Mesangial cell (primary cell): Measurements from ENCODE around the gene ZNF235. TPM values are rescaled to one million over a fixed set of nuclear protein-coding genes. Genes with fewer than 3 reads are reported as not detected.

Experiments used
- total RNA-seq: library from RNA; depleted of rRNA; stranded (reverse); fragments of >200 nt; gene quantifications from 2 replicates; pipeline ENCODE4 v1.2.3, GENCODE V29; 2015

The ZNF235 gene
- 0.33 and 1.5 TPM in 2 replicates for total RNA-seq

DNA sequence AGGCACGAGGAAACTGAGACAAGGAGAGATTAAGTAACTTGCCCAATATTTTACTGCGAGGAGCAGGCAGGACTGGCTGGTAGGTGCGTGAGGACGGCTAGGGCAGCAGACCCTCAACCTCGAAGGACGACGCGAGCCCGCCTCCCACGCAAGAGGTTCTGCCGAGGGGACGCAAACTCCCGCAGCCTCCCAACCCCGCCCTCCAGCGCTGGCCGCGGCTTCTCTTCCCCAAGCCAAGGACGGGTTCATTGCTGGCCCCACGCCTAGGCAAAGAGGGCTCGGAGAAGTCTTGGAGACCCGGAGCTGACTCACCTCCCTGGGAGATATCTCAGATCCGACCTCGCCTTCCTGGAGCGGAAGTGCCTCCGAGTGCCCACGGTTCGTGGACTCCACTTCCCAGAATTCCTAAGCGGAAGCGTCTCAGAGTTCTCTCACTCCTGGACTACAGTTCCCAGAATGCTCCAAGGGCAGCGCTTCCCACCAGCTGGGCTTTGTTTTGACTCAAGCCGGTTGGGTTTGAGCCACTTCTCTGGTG, at the start of gene ZNF235:
TSS of gene ZNF235 (minus strand) at position 367 of the 535 bp plus-strand sequence. CDS start 1,621 bp downstream, outside the sequence.

Other genes with a start within 250 kb of the ZNF235 start
- 0.76 and 0.81 TPM in 2 replicates for gene ZNF284, start 232.9 kb downstream of the ZNF235 start, total RNA-seq
- 3.9 and 5.2 TPM in 2 replicates for gene ZNF224, start 210.7 kb downstream of the ZNF235 start, total RNA-seq
- gene ZNF225, start 191.6 kb downstream of the ZNF235 start, total RNA-seq = 1.3 and 1.5 TPM in 2 replicates
- 1.3 and 3.3 TPM in 2 replicates for gene ZNF234, start 163.5 kb downstream of the ZNF235 start, total RNA-seq
- gene ZNF226, start 139.9 kb downstream of the ZNF235 start, total RNA-seq = 3.3 and 7.7 TPM in 2 replicates
- gene ZNF227, start 92.5 kb downstream of the ZNF235 start, total RNA-seq = 3.6 and 7.7 TPM in 2 replicates
- gene ZNF233, start 45.1 kb downstream of the ZNF235 start, total RNA-seq = 0.16 and 0.38 TPM in 2 replicates
- 2.3 and 3.7 TPM in 2 replicates for gene ZNF112, start 51.7 kb upstream of the ZNF235 start, total RNA-seq
- gene ZNF285, start 96.6 kb upstream of the ZNF235 start, total RNA-seq = 1.3 and 4.3 TPM in 2 replicates
- 2.0 and 3.7 TPM in 2 replicates for gene ZNF229, start 143.4 kb upstream of the ZNF235 start, total RNA-seq
- gene ZNF180, start 195.5 kb upstream of the ZNF235 start, total RNA-seq = 3.6 and 7.9 TPM in 2 replicates
- gene CEACAM20, start 224.7 kb upstream of the ZNF235 start, total RNA-seq = not detected in 2 replicates